ENCODE results near the gene SYPL2. TPM values are rescaled to one million over a fixed set of nuclear protein-coding genes. Genes with fewer than 3 reads are reported as not detected.

Gene SYPL2
- total and polyA plus RNA-seq, 2 of the 8 experiments (the other 6 are each of a cell fraction or from before 2014, with no cell fraction given), result 1.5 TPM

DNA sequence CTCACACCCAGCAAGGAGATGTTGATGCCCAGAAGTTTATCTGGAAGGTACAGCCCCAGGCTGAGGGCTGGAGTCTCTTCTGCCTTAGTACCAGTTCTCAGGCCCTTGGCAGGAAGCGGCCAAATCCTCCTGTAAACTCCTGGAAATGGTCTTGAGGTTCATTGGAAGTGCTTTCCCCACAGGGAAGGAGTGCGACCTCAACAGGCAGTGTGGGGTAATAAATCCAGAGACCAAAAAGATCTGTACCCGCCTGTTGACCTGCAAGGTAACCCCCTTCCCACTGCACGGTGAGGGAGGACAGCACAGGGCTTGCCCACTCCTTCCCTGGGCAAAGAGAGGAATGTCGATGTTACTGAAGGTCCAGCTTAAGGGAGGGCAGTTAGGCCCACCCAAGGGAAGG, 21.9 kb downstream of the SYPL2 start:
- Histone ChIP-seq H2BK20ac (ENCODE audit: low read length) (no peak overlapping the region), H3K9me3 (ENCODE audit: insufficient read depth in 2 of 2, low read depth in 1 of 2, low read length in 1 of 2) (no peaks in the 10 kb centered on the region), H3K36me3 (ENCODE audit: control insufficient read depth in 2 of 4, insufficient read depth in 4 of 4, low read length in 3 of 4) (no peaks in the 10 kb centered on the region; a peak in 1 of 8 replicates), H4K8ac (ENCODE audit: extremely low read depth, insufficient read depth, low read length) (no peak overlapping the region), H3K4me2 (ENCODE audit: insufficient read depth in 1 of 2, low read depth in 2 of 2, low read length in 2 of 2) (no peak overlapping the region), H4K5ac (ENCODE audit: insufficient read length, low read depth, low read length) (no peak overlapping the region), H3K4me1 (replicated peaks in 1 of 4; ENCODE audit: control insufficient read depth in 3 of 4, insufficient read depth in 4 of 4, low read length in 3 of 4) (peaks cover 0 to 6% (median 2%) of the 10 kb centered on the region in 4 experiments; a peak in 3 of 7 replicates), H3K9ac (replicated peaks in 1 of 4; ENCODE audit: extremely low read depth in 1 of 4, low read depth in 3 of 4, low read length in 3 of 4) (no peak overlapping the region), H2BK120ac (replicated peaks; ENCODE audit: low read depth, low read length) (no peak overlapping the region), H3K79me1 (ENCODE audit: low read depth, low read length) (no peaks in the 10 kb centered on the region; the same call in 1 of the 2 replicates), H3K23me2 (ENCODE audit: low read depth, low read length) (peaks cover 13% of the 10 kb centered on the region), H3K23ac (ENCODE audit: insufficient read length) (no peak overlapping the region), H2BK12ac (ENCODE audit: low read depth, low read length) (no peak overlapping the region), H3K4ac (replicated peaks; ENCODE audit: insufficient read length, low read depth, low read length) (no peak overlapping the region), H2BK5ac (ENCODE audit: low read depth, low read length) (no peak overlapping the region), H4K20me1 (replicated peaks in 1 of 2; ENCODE audit: control insufficient read depth in 1 of 2, insufficient read depth in 2 of 2, low read length in 2 of 2) (peaks cover 0 to 1% of the 10 kb centered on the region in 2 experiments), H2AFZ (ENCODE audit: low read length) (no peak overlapping the region), H3K27me3 (replicated peaks in 1 of 4; ENCODE audit: control insufficient read depth in 3 of 4, extremely low read depth in 1 of 4, insufficient read depth in 3 of 4, low read length in 3 of 4) (no peaks in the 10 kb centered on the region), H4K91ac (replicated peaks; ENCODE audit: insufficient read length, low read length) (no peak overlapping the region), H3K27ac (ENCODE audit: low read depth, low read length) (no peak overlapping the region; the same call in 1 of the 2 replicates), H3K4me3 (ENCODE audit: extremely low read depth in 1 of 4, insufficient read depth in 2 of 4, low read depth in 3 of 4, low read length in 4 of 4) (no peak overlapping the region), H3K79me2 (ENCODE audit: control insufficient read depth in 1 of 2, insufficient read depth in 2 of 2, low read length in 2 of 2) (no peaks in the 10 kb centered on the region), H2BK15ac (ENCODE audit: low read length) (no peak overlapping the region), H3K56ac (replicated peaks; ENCODE audit: insufficient read length, low read depth, low read length) (no peak overlapping the region), H2AK5ac (ENCODE audit: low read depth, low read length) (no peak overlapping the region), H3K14ac (ENCODE audit: insufficient read length) (no peak overlapping the region), H3K18ac (ENCODE audit: extremely low read depth, low read length) (no peak overlapping the region)
- ChIA-PET POLR2A (ENCODE audit: partially characterized antibody) (interaction anchor here (0.7 to 2.7 kb wide), 2 partner anchors 51 to 180 kb away, joined by 3 to 6 read pairs; partner anchors contain the start of gene GPR61), CTCF (ENCODE audit: partially characterized antibody) (interaction anchor here (0.6 to 43.7 kb wide), 7 partner anchors 9 to 183 kb away, joined by 3 to 1755 read pairs (median 3); partner anchors contain the start of genes AMIGO1, ATXN7L2, GPR61 and PSMA5)
- DNase-seq (ENCODE audit: low read depth in 1 of 2, low spot score in 2 of 2) (peak in 1 of 2 experiments; percentile 50), FAIRE-seq (no peak)
- 70% methylated on average over 5 of the region's 5 CpGs; no CpG with 5 or more reads in 1 of the 2 experiments for WGBS, 2 experiments (ENCODE audit: extremely low coverage in 1 of 2, insufficient coverage in 1 of 2, insufficient read length in 1 of 2, insufficient replicate concordance in 2 of 2, low coverage in 1 of 2, low lambda C conversion rate in 2 of 2, missing lambda C conversion rate in 1 of 2)
- TF ChIP-seq CBX8 (IDR thresholded peaks at IDR 0.05; ENCODE audit: borderline replicate concordance, low read depth, low read length) (no peak), TAF1 (IDR thresholded peaks at IDR 0.05; ENCODE audit: low read depth, low read length) (no peak), CTCF (IDR thresholded peaks at IDR 0.05; ENCODE audit: control extremely low read depth in 1 of 3, insufficient read depth in 1 of 3, low read depth in 1 of 3, low read length in 3 of 3) (peak in 2 of 3 experiments; percentile 30 to 55; a peak in 2 of 4 replicates), POLR2AphosphoS5 (IDR thresholded peaks at IDR 0.05; ENCODE audit: low read depth, low read length) (no peak), RAD21 (IDR thresholded peaks at IDR 0.05 in 1 of 2, conservative IDR thresholded peaks at IDR 0.05 in 1 of 2; ENCODE audit: low read depth in 2 of 2, low read length in 2 of 2) (peak in 1 of 2 experiments; percentile 40; a peak in 2 of 4 replicates), CBX5 (IDR thresholded peaks at IDR 0.05; ENCODE audit: low read depth, low read length) (no peak), USF2 (IDR thresholded peaks at IDR 0.05; ENCODE audit: low read length) (no peak), KDM5A (IDR thresholded peaks at IDR 0.05; ENCODE audit: low read length) (no peak), JUN (IDR thresholded peaks at IDR 0.05; ENCODE audit: low read depth, low read length) (no peak)
